HG02610 (cell line): ENCODE data around the gene FBXO48.

Experiments used
- ATAC-seq: cut with Tn5 transposase; IDR thresholded peaks from one replicate; pipeline ENCODE4 v1.9.1; 2021; ENCODE audit warnings: mild to moderate bottlenecking, moderate library complexity; ENCODE audit not compliant: unreplicated experiment

Gene FBXO48

GRCh38 chr2:68414876-68415275 lies 52.2 kb downstream of the FBXO48 start:
- no peak for ATAC-seq

GRCh38 chr2:68414452-68414851 lies 52.6 kb downstream of the FBXO48 start:
- no peak for ATAC-seq

GRCh38 chr2:68413466-68413865 lies 53.6 kb downstream of the FBXO48 start:
- no peak for ATAC-seq

GRCh38 chr2:68412127-68412819 lies 54.8 kb downstream of the FBXO48 start:
- peak; percentile 26 for ATAC-seq

DNA sequence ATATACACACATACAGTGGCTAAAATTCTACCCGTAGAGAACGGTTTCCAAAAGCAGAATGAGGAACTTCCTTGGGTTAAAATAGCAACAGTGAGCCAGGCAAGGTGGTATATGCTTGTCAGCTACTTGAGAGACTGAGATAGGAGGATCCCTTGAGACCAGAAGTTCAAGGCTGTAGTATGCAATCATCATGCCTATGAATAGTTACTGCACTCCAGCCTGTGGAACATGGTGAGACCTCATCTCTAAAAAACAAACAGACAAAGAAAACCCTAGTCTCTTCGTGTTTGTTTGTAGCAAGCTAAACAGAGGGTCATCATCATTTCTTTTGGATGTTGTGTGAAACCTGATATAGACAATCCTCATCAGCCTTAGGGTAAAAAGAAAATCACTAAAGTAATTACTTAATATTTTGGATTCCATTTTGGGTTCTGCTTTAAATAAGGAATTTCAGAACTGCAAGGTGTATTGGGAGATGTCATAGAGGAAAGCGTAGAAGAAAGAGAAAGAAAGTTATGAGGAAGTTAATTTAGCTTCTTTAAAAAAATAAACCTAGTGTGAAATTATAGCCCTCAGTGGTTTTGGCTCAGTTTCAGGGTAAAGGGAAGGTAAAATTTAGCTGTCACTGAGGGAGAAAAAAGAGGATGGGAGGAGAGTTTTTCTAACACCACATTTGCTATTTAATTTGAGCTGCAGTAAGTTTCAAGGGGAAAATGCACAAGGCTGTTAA lies 55.5 kb downstream of the FBXO48 start:
- peak; percentile 97 for ATAC-seq
